Measurements from ENCODE around the gene FRMD4B. TPM values are rescaled to one million over a fixed set of nuclear protein-coding genes. Genes with fewer than 3 reads are reported as not detected.

The FRMD4B gene
- total RNA-seq, 2 experiments from 2014 or later = 29.1 to 32.8 TPM

DNA sequence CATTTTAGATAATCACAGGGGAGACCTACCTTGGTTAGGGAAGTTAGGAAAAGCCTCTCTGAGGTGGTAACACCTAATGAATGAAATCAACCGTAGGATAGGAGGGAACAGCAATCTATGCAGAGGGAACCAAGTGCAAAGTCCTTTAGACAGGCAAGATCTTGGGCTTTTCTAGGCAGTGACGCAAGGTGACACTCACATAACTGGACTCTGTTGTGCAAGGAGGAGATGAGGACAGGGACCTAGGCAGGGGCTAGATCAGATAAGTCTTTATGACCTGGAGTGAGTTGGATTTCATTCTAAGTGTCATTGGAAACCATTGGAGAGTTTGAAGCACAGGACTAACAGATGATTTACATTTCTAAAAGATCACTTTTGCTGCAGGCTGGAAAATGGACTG, 258.9 kb downstream of the FRMD4B start:
- DNase-seq = no peak
- Mint-ChIP-seq H3K4me3 (no peak overlapping the region), H3K27me3 (peaks cover 1% of the 10 kb centered on the region), H3K27ac (no peak overlapping the region), H3K9me3 (no peaks in the 10 kb centered on the region), H3K4me1 (ENCODE audit: low read depth) (no peaks in the 10 kb centered on the region), H3K36me3 (no peaks in the 10 kb centered on the region)
- POLR2A ChIA-PET = no interaction called here
- intact Hi-C loops (cut with micrococcal nuclease) = no loop called here
- CTCF ChIA-PET = interaction anchor here (1.0 kb wide), 1 partner anchor 283 kb away, joined by 4 read pairs; no protein-coding TSS in a partner anchor

DNA sequence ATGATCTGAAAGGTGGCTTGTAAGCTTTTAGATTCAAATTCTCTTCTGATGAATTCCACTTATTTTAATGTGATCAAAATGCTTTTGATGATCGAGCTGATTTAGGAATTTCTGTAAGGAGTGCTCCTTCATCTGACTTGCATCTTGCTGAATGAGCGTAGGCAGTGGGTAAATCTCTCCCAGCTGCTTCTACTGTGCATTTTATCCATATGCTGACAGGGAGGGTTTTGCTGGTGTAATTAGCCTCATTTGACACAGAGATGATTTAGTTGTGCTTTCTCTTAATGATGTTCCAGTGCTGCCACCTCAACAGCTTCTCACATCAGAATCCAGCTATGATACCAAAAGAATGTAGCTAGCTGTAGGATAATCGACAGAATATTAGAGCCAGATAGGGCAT, 259.7 kb downstream of the FRMD4B start:
- no peaks in the 10 kb centered on the region for H3K36me3 Mint-ChIP-seq
- H3K27me3 Mint-ChIP-seq = peaks cover 1% of the 10 kb centered on the region
- DNase-seq = no peak
- CTCF ChIA-PET = interaction anchor here (0.9 to 1.8 kb wide), 4 partner anchors 35 to 297 kb away, joined by 4 to 10 read pairs (median 6); no protein-coding TSS in a partner anchor
- POLR2A ChIA-PET = no interaction called here
- no peaks in the 10 kb centered on the region for H3K4me1 Mint-ChIP-seq (ENCODE audit: low read depth)
- no peak overlapping the region for H3K27ac Mint-ChIP-seq
- H3K9me3 Mint-ChIP-seq = no peaks in the 10 kb centered on the region
- H3K4me3 Mint-ChIP-seq = no peak overlapping the region
- intact Hi-C loops (cut with micrococcal nuclease) = no loop called here

DNA sequence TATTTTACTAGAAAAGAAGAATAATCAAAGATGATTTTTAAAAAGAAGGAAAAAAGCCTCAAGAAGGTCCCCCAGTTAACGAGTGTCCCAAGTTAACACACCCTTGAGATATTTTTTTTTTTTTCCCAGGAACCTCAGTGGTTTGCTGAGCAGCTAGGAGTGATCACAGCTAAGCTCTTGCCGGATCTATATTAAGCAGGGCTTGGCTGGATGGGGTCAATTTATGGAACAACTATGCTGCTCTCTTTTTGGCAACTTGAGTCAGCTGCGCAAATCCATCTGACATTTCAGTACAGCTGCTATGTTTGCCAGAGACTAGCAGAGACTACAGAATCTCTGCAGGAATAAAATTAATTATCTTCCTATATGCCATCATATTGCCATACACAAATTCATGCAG, 263.5 kb downstream of the FRMD4B start, which contains the start of gene LMOD3:
TSS of gene LMOD3 (minus strand) at position 193 of the 400 bp plus-strand sequence. CDS start 209 bp downstream, outside the sequence.
- ChIA-PET CTCF (interaction anchor here (1.0 to 6.7 kb wide), 5 partner anchors 12 to 287 kb away, joined by 3 to 71 read pairs (median 8); no protein-coding TSS in a partner anchor), POLR2A (no interaction called here)
- H3K9me3 Mint-ChIP-seq = no peaks in the 10 kb centered on the region
- H3K36me3 Mint-ChIP-seq = no peaks in the 10 kb centered on the region
- H3K27me3 Mint-ChIP-seq = peaks cover 1% of the 10 kb centered on the region
- DNase-seq = no peak
- intact Hi-C loops (cut with micrococcal nuclease) = no loop called here
- H3K4me3 Mint-ChIP-seq = no peak within 1 kb of the TSS
- no peak within 1 kb of the TSS for H3K27ac Mint-ChIP-seq
- peaks cover 5% of the 10 kb centered on the region for H3K4me1 Mint-ChIP-seq (ENCODE audit: low read depth)

DNA sequence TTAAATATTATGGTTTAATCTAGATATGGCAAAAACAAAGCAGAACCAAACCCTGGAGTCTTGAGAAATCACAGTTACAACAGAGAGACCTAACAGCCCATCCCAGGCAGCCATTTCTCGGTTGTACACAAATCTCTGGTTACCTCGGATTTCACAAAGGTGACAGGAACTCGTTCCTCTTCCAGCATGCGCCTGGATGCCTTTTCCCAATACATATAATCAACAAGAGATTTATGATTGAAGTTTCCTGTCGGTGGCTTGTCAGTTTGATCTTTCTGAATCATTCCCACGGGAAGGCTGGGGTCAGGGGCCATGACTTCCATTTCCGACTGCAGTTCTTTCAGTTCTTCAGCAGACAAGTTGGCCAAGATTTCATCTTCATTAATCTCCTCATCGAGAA, 263.9 kb downstream of the FRMD4B start:
- ChIA-PET CTCF (interaction anchor here (0.6 to 6.7 kb wide), 26 partner anchors 10 to 543 kb away, joined by 3 to 71 read pairs (median 4); no protein-coding TSS in a partner anchor), POLR2A (interaction anchor here (0.6 kb wide), 2 partner anchors 113 to 116 kb away, joined by 3 to 6 read pairs; no protein-coding TSS in a partner anchor)
- Mint-ChIP-seq H3K27me3 (peaks cover under 1% of the 10 kb centered on the region), H3K27ac (no peak overlapping the region), H3K4me3 (no peak overlapping the region), H3K36me3 (no peaks in the 10 kb centered on the region), H3K9me3 (no peaks in the 10 kb centered on the region), H3K4me1 (ENCODE audit: low read depth) (peaks cover 5% of the 10 kb centered on the region)
- intact Hi-C loops (cut with micrococcal nuclease) = loop anchor here (1.0 to 2.0 kb wide), 5 partner anchors 39 to 549 kb away; no protein-coding TSS in a partner anchor
- no peak for DNase-seq

DNA sequence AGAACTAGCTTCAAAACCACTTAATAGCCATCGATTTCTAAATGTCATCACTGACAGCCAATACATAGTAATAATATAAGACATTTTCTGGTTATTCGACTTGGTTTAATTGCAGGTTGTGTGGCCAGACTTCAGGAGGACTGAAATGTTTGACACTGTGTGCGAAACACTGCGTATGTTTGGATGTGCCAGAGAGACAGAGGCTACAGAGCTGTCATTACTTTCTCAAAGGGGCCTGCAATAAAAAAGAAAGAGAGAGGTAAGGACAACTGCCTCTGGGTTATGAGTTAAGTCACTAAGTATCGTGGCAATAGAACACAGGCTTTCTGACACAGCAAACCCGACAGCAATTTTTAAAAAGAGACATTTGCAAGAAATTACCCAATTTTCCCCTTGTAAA, 264.4 kb downstream of the FRMD4B start:
- intact Hi-C loops (cut with micrococcal nuclease) = loop anchor here (1.0 to 2.0 kb wide), 5 partner anchors 40 to 549 kb away; no protein-coding TSS in a partner anchor
- POLR2A ChIA-PET = interaction anchor here (0.6 to 0.9 kb wide), 3 partner anchors 113 to 185 kb away, joined by 3 to 6 read pairs (median 3); no protein-coding TSS in a partner anchor

DNA sequence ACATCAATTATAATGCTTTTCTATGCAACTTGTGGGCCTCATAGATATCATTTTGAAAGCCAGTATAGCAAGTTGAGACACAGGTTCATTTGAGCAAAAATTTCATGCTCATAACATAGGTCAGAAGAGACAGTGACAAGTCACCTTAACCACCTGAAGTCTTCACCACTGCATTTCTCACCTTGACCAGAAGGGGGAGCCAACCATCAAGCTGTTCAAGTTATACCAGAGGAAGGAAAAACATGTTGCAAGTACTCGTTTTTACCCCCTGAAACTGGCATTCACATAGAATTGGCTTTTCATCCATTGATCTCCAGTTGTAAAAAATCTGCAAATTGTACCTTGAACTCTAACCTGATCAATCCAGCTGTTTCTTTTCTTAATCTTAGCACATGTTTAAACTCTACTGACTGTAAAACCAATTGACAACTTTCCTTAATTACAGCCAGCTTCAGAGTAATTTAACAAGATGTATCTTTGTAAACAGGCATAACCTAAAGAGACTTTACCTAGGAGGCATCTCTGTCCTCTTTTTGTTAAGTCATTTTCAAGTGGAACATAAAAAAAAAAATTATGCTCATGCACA, 264.9 kb downstream of the FRMD4B start:
- H3K4me3 Mint-ChIP-seq = no peak overlapping the region
- H3K36me3 Mint-ChIP-seq = no peaks in the 10 kb centered on the region
- H3K9me3 Mint-ChIP-seq = no peaks in the 10 kb centered on the region
- H3K27ac Mint-ChIP-seq = no peak overlapping the region
- intact Hi-C loops (cut with micrococcal nuclease) = loop anchor here (1.0 to 2.0 kb wide), 5 partner anchors 40 to 550 kb away; no protein-coding TSS in a partner anchor
- no peaks in the 10 kb centered on the region for H3K27me3 Mint-ChIP-seq
- DNase-seq = peak; percentile 88
- POLR2A ChIA-PET = interaction anchor here (0.6 to 0.9 kb wide), 3 partner anchors 114 to 186 kb away, joined by 3 to 6 read pairs (median 3); no protein-coding TSS in a partner anchor
- CTCF ChIA-PET = interaction anchor here (0.6 to 6.7 kb wide), 44 partner anchors 9 to 891 kb away, joined by 3 to 71 read pairs (median 4); partner anchors contain the start of gene TMF1
- H3K4me1 Mint-ChIP-seq (ENCODE audit: low read depth) = peaks cover 5% of the 10 kb centered on the region

More for the DNA sequence above, 264.4 kb downstream of the FRMD4B start:
- no peak overlapping the region for H3K27ac Mint-ChIP-seq
- H3K36me3 Mint-ChIP-seq = no peaks in the 10 kb centered on the region
- H3K27me3 Mint-ChIP-seq = no peaks in the 10 kb centered on the region
- CTCF ChIA-PET = interaction anchor here (0.6 to 6.7 kb wide), 41 partner anchors 10 to 734 kb away, joined by 3 to 71 read pairs (median 4); partner anchors contain the start of gene TMF1
- DNase-seq = no peak
- no peak overlapping the region for H3K4me3 Mint-ChIP-seq
- H3K4me1 Mint-ChIP-seq (ENCODE audit: low read depth) = peaks cover 5% of the 10 kb centered on the region
- no peaks in the 10 kb centered on the region for H3K9me3 Mint-ChIP-seq

Data from activated CD4-positive, alpha-beta memory T cell treated with anti-CD3 and anti-CD28 coated beads for 36 hours (primary cell).